WTC11 (cell line): Measurements from ENCODE around the gene HIP1. TPM values are rescaled to one million over a fixed set of nuclear protein-coding genes. Genes with fewer than 3 reads are reported as not detected.

Experiments
- ATAC-seq: fragments of 200-7000 bp; cut with Tn5 transposase; 2 replicates; pipeline ENCODE4 v1.10.0; 2021; ENCODE audit warnings: mild to moderate bottlenecking, moderate library complexity
- CTCF ChIA-PET: fragments of 300-600 bp; sonication (Branson Sonifier 250); formaldehyde crosslinking; loops from one replicate; lab custom pipeline; 2021; ENCODE audit warnings: antibody characterized with exemption; lab: Charles Lee
- POLR2A ChIA-PET: fragments of 350-600 bp; sonication (Branson Sonifier 250); formaldehyde crosslinking; loops from one replicate; lab custom pipeline; 2021; ENCODE audit warnings: antibody characterized with exemption; lab: Charles Lee
- DNase-seq: peaks from one replicate; pipeline ENCODE4 v3.0.0; 2021; ENCODE audit warnings: low spot score
- H3K27ac Mint-ChIP-seq: 2 replicates; pipeline ENCODE4 v1.8.0; 2021; ENCODE audit warnings: mixed read lengths
- H3K27me3 Mint-ChIP-seq: 2 replicates; pipeline ENCODE4 v1.8.0; 2021; ENCODE audit warnings: low read depth, mild to moderate bottlenecking, moderate library complexity, mixed read lengths
- H3K36me3 Mint-ChIP-seq: 2 replicates; pipeline ENCODE4 v1.8.0; 2021; ENCODE audit warnings: mixed read lengths
- H3K4me1 Mint-ChIP-seq: 2 replicates; pipeline ENCODE4 v1.8.0; 2022; ENCODE audit warnings: mixed read lengths
- H3K4me3 Mint-ChIP-seq: 2 replicates; pipeline ENCODE4 v1.8.0; 2021; ENCODE audit warnings: mild to moderate bottlenecking, moderate library complexity, mixed read lengths
- H3K9me3 Mint-ChIP-seq: 2 replicates; pipeline ENCODE4 v1.8.0; 2021; ENCODE audit warnings: mixed read lengths
- CDX4 ChIP-seq: fragments of 250-450 bp; sonication (Bioruptor Pico); IDR thresholded peaks from 2 replicates; pipeline ENCODE4 v1.9.0; 2021; ENCODE audit warnings: moderate library complexity, mild to moderate bottlenecking, inconsistent platforms, borderline replicate concordance
- CREM ChIP-seq: sonication (generic); formaldehyde crosslinking; IDR thresholded peaks from 2 replicates; pipeline ENCODE4 v1.8.1; 2022; ENCODE audit warnings: mild to moderate bottlenecking, missing genetic modification reagents, moderate library complexity
- CTCF ChIP-seq: fragments of 200-600 bp; IDR thresholded peaks from 2 replicates; pipeline ENCODE4 v1.8.0; 2022; ENCODE audit warnings: antibody characterized with exemption
- E2F1 ChIP-seq: sonication (generic); formaldehyde crosslinking; IDR thresholded peaks from 2 replicates; pipeline ENCODE4 v1.8.0; 2022; ENCODE audit warnings: mild to moderate bottlenecking, missing genetic modification reagents
- FOXK1 ChIP-seq: sonication (generic); formaldehyde crosslinking; IDR thresholded peaks from 2 replicates; pipeline ENCODE4 v1.8.0; 2022; ENCODE audit warnings: mild to moderate bottlenecking, moderate library complexity, missing genetic modification reagents
- HMGA2 ChIP-seq: fragments of 250-450 bp; sonication (Bioruptor Pico); IDR thresholded peaks from 2 replicates; pipeline ENCODE4 v1.4.0; 2021; ENCODE audit warnings: mild to moderate bottlenecking, moderate library complexity
- RELA ChIP-seq: sonication (generic); formaldehyde crosslinking; IDR thresholded peaks from 2 replicates; pipeline ENCODE4 v1.8.1; 2022; ENCODE audit warnings: missing genetic modification reagents, mild to moderate bottlenecking, borderline replicate concordance
- ZNF416 ChIP-seq: fragments of 250-450 bp; sonication (Bioruptor Pico); IDR thresholded peaks from 2 replicates; pipeline ENCODE4 v1.9.0; 2021; ENCODE audit warnings: mild to moderate bottlenecking, inconsistent platforms
- total RNA-seq: library from RNA; stranded (reverse); gene quantifications from 3 replicates; pipeline ENCODE4 v1.2.3, GENCODE V29; 2021
- TF ChIP-seq, protein P1 (sequence below): sonication (generic); formaldehyde crosslinking; IDR thresholded peaks from 2 replicates; pipeline ENCODE4 v1.8.0; 2022; ENCODE audit warnings: missing genetic modification reagents
- TF ChIP-seq, protein P2 (sequence below): sonication (generic); formaldehyde crosslinking; IDR thresholded peaks from 2 replicates; pipeline ENCODE4 v1.8.1; 2023; ENCODE audit warnings: mild to moderate bottlenecking, missing genetic modification reagents, moderate library complexity
- TF ChIP-seq, protein P3 (sequence below): sonication (generic); formaldehyde crosslinking; IDR thresholded peaks from 2 replicates; pipeline ENCODE4 v1.8.1; 2022; ENCODE audit warnings: mild to moderate bottlenecking, missing genetic modification reagents, moderate library complexity, borderline replicate concordance
- TF ChIP-seq, protein P4 (sequence below): sonication (generic); formaldehyde crosslinking; IDR thresholded peaks from 2 replicates; pipeline ENCODE4 v1.8.0; 2022; ENCODE audit warnings: mild to moderate bottlenecking, missing genetic modification reagents

The HIP1 gene
- total RNA-seq, 1 experiment from 2014 or later, result 75.8 TPM

- TF ChIP-seq FOXK1 (CRISPR knock-in tag) (no peak), CREM (no peak), RELA (CRISPR knock-in tag) (no peak), HMGA2 (no peak), CDX4 (CRISPR knock-in tag) (no peak), E2F1 (no peak), ZNF416 (CRISPR knock-in tag) (no peak)
- TF ChIP-seq, protein P1, sequence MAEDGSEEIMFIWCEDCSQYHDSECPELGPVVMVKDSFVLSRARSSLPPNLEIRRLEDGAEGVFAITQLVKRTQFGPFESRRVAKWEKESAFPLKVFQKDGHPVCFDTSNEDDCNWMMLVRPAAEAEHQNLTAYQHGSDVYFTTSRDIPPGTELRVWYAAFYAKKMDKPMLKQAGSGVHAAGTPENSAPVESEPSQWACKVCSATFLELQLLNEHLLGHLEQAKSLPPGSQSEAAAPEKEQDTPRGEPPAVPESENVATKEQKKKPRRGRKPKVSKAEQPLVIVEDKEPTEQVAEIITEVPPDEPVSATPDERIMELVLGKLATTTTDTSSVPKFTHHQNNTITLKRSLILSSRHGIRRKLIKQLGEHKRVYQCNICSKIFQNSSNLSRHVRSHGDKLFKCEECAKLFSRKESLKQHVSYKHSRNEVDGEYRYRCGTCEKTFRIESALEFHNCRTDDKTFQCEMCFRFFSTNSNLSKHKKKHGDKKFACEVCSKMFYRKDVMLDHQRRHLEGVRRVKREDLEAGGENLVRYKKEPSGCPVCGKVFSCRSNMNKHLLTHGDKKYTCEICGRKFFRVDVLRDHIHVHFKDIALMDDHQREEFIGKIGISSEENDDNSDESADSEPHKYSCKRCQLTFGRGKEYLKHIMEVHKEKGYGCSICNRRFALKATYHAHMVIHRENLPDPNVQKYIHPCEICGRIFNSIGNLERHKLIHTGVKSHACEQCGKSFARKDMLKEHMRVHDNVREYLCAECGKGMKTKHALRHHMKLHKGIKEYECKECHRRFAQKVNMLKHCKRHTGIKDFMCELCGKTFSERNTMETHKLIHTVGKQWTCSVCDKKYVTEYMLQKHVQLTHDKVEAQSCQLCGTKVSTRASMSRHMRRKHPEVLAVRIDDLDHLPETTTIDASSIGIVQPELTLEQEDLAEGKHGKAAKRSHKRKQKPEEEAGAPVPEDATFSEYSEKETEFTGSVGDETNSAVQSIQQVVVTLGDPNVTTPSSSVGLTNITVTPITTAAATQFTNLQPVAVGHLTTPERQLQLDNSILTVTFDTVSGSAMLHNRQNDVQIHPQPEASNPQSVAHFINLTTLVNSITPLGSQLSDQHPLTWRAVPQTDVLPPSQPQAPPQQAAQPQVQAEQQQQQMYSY, result no peak
- TF ChIP-seq, protein P2, sequence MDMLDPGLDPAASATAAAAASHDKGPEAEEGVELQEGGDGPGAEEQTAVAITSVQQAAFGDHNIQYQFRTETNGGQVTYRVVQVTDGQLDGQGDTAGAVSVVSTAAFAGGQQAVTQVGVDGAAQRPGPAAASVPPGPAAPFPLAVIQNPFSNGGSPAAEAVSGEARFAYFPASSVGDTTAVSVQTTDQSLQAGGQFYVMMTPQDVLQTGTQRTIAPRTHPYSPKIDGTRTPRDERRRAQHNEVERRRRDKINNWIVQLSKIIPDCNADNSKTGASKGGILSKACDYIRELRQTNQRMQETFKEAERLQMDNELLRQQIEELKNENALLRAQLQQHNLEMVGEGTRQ (CRISPR knock-in tag), result no peak
- Mint-ChIP-seq H3K36me3 (no peaks in the 10 kb centered on the region), H3K4me1 (peaks cover 2% of the 10 kb centered on the region), H3K9me3 (peaks cover 7% of the 10 kb centered on the region), H3K27me3 (no peaks in the 10 kb centered on the region; the same call in 1 of the 2 replicates), H3K4me3 (no peak overlapping the region), H3K27ac (no peak overlapping the region)
- DNase-seq, result no peak
- no peak for ATAC-seq
- CTCF ChIA-PET, result interaction anchor here (1.0 to 2.6 kb wide), 5 partner anchors 10 to 160 kb away, joined by 3 to 19 read pairs (median 4); partner anchors contain the start of gene HIP1
- POLR2A ChIA-PET, result no interaction called here
These were observed 19.1 kb upstream of the HIP1 start for GRCh38 chr7:75757860-75758259.

GRCh38 chr7:75756991-75757676 lies 18.4 kb upstream of the HIP1 start:
- peak; percentile 39 for DNase-seq
- H3K4me1 Mint-ChIP-seq, result no peaks in the 10 kb centered on the region; the same call in 1 of the 2 replicates

More at GRCh38 chr7:75756991-75757676, 18.4 kb upstream of the HIP1 start:
- Mint-ChIP-seq H3K9me3 (peaks cover 7% of the 10 kb centered on the region), H3K27ac (no peak overlapping the region), H3K4me3 (no peak overlapping the region), H3K36me3 (no peaks in the 10 kb centered on the region), H3K27me3 (no peaks in the 10 kb centered on the region; the same call in 1 of the 2 replicates)
- peak; percentile 71 for ATAC-seq
- ChIA-PET CTCF (interaction anchor here (0.6 to 2.6 kb wide), 16 partner anchors 9 to 235 kb away, joined by 3 to 19 read pairs (median 4); partner anchors contain the start of gene HIP1), POLR2A (no interaction called here)
- TF ChIP-seq, protein P3, sequence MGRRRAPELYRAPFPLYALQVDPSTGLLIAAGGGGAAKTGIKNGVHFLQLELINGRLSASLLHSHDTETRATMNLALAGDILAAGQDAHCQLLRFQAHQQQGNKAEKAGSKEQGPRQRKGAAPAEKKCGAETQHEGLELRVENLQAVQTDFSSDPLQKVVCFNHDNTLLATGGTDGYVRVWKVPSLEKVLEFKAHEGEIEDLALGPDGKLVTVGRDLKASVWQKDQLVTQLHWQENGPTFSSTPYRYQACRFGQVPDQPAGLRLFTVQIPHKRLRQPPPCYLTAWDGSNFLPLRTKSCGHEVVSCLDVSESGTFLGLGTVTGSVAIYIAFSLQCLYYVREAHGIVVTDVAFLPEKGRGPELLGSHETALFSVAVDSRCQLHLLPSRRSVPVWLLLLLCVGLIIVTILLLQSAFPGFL (CRISPR knock-in tag), result no peak
- TF ChIP-seq, protein P4, sequence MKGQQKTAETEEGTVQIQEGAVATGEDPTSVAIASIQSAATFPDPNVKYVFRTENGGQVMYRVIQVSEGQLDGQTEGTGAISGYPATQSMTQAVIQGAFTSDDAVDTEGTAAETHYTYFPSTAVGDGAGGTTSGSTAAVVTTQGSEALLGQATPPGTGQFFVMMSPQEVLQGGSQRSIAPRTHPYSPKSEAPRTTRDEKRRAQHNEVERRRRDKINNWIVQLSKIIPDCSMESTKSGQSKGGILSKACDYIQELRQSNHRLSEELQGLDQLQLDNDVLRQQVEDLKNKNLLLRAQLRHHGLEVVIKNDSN, result no peak
- peak; percentile 45; the same call in 1 of the 2 replicates for TF ChIP-seq CTCF
